ENCODE results near the gene SARNP.

- no peak for TF ChIP-seq CTCF (IDR thresholded peaks at IDR 0.05)
- no peak for TF ChIP-seq POLR2AphosphoS5 (IDR thresholded peaks at IDR 0.05)
- TF ChIP-seq POLR2A (IDR thresholded peaks at IDR 0.05) = no peak
Observed at GRCh38 chr12:55718624-55719275, 98.8 kb downstream of the SARNP start.

All from stomach (tissue), 4 donors.